GM12892 (cell line): Measurements from ENCODE around the gene C22orf15.

ENCODE experiments used
- POLR2A ChIP-seq: IDR thresholded peaks from 2 replicates; pipeline ENCODE4 v1.6.1; 2011; ENCODE audit warnings: low read depth, low read length, control low read depth
- POLR2AphosphoS5 ChIP-seq: IDR thresholded peaks from 2 replicates; pipeline ENCODE4 v1.6.1; 2011; ENCODE audit warnings: low read depth, low read length, control low read depth

DNA sequence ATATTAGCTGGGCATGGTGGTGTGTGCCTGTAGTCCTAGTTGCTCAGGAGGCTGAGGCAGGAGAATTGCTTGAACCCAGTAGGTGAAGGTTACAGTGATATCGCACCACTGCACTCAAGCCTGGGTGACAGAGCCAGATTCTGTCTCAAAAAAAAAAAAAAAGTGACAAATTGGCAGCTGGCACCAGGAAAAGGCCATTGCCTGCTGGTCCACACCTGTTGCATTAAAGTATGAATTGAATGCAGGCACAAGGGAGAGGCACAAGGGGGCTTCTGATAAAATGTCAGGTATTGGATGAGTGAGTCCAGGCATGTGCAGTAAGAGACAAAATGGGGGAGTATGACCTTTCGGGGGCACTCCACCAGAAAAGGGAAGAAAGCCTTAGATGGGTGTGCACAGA lies 40.1 kb upstream of the C22orf15 start:
- TF ChIP-seq POLR2A (no peak), POLR2AphosphoS5 (no peak)
